GM06990 (cell line): ENCODE results near the gene CALCOCO1.

Experiments used
- DNase-seq: peaks from one replicate; pipeline ENCODE4 v3.0.0-alpha.2; 2011; ENCODE audit not compliant: insufficient read length; ENCODE audit errors: extremely low read depth
- H3K27me3 ChIP-seq: replicated peaks from 2 replicates; pipeline ENCODE4 v1.6.0; 2011; ENCODE audit warnings: low read length; ENCODE audit not compliant: control insufficient read depth, insufficient read depth
- H3K36me3 ChIP-seq: 2 replicates; pipeline ENCODE4 v1.5.1; 2011; ENCODE audit warnings: low read length; ENCODE audit not compliant: control insufficient read depth, insufficient read depth
- H3K4me3 ChIP-seq: replicated peaks from 2 replicates; pipeline ENCODE4 v1.5.1; 2011; ENCODE audit warnings: low read depth, mild to moderate bottlenecking, control low read depth, low read length
- TF ChIP-seq, protein P1 (sequence below): IDR thresholded peaks from 2 replicates; pipeline ENCODE4 v1.5.1; 2011; ENCODE audit warnings: low read length, control low read depth, mild to moderate bottlenecking, inconsistent platforms; ENCODE audit not compliant: insufficient read depth, poor library complexity, severe bottlenecking

Gene CALCOCO1

DNA sequence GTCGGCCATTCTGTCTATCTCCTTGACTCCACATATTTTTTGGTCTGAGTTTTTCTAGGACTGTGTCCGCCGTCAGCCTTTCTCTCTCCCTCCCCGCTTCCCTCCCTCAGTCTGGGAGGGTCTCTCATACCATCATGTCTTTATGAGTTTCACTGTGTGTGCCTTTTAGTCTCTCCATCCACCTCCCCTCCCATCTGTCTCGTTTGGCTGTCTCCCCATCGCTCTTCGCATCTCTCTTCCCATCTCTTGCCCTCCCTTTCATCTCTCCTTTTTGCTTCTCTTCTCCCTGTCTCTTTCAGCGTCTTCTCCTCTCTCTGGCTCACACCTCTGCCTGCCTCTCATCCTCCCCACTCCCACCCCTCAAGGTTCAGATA is 31.5 kb upstream of the CALCOCO1 start:
- no peak for DNase-seq
- Histone ChIP-seq H3K27me3 (peaks cover 2% of the 10 kb centered on the region), H3K36me3 (no peaks in the 10 kb centered on the region), H3K4me3 (no peak overlapping the region)
- TF ChIP-seq, protein P1, sequence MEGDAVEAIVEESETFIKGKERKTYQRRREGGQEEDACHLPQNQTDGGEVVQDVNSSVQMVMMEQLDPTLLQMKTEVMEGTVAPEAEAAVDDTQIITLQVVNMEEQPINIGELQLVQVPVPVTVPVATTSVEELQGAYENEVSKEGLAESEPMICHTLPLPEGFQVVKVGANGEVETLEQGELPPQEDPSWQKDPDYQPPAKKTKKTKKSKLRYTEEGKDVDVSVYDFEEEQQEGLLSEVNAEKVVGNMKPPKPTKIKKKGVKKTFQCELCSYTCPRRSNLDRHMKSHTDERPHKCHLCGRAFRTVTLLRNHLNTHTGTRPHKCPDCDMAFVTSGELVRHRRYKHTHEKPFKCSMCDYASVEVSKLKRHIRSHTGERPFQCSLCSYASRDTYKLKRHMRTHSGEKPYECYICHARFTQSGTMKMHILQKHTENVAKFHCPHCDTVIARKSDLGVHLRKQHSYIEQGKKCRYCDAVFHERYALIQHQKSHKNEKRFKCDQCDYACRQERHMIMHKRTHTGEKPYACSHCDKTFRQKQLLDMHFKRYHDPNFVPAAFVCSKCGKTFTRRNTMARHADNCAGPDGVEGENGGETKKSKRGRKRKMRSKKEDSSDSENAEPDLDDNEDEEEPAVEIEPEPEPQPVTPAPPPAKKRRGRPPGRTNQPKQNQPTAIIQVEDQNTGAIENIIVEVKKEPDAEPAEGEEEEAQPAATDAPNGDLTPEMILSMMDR: no peak

DNA sequence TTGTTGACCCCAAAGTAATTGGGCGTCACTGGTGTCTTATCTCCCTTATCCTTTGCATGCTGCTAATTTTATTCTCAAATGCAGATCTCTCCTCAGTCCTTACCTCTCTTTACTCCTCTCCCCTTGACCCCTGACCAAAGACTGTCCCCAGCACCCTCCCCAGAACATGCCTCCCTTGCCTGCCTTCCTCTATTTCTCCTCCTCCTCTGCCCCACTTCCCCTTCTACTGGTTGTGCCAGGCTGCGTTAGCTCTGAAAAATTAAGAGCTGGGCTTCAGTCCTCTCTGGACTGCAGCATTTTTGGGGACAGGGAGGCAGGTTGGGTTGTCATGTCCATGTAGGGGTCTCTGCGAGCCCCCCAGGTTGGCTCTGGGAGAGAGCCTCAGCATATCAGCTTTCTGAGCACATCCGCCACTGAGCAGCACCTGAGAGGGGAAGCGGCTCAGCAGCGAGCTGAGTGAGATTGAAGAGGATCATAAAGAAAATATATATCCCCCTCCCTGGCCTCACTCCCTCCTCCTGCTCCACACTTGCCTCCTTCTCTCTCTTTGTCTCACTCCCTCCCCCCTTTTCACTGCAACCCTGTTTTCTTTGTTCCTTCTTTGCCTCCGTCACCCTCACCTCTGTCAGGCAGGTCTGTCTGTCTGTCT is 31.0 kb upstream of the CALCOCO1 start:
- H3K36me3 ChIP-seq: no peaks in the 10 kb centered on the region
- no peak for DNase-seq
- H3K27me3 ChIP-seq: peaks cover 2% of the 10 kb centered on the region
- no peak overlapping the region for H3K4me3 ChIP-seq
- TF ChIP-seq, protein P1: no peak

DNA sequence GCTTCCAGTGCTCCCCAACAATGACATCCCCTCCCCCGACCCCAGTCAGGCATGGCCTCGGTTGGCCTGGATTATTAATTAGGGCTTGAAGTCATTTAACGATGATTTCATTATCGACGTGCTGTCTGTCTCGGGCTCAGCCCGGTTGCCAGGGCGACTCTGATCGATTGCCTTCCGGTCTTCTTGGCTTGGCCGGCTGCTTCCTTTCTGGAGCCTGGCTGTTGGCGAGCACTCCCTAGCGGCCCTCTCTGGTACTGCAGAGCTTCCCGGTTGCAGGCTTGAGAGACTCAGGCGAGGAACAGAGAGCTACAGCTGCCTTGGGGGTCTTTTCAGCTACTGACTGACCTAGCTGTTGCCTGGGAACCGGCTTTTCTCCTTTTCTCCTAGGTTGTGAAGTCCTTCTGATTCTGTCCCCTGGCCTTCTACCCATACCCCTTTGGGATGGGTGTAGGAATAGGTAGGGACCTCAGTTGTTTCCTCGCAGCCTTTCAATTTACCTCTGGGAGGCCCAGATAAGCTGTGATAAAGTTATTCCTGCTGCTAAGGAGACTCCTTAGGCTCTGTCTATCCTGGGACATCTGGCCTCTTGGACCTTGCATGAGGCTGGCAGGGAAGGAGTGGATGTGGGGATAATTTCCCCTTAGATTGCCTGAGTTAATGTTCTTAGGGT is 30.0 kb upstream of the CALCOCO1 start:
- TF ChIP-seq, protein P1: peak; percentile 97
- H3K36me3 ChIP-seq: no peaks in the 10 kb centered on the region
- peaks cover 2% of the 10 kb centered on the region for H3K27me3 ChIP-seq
- H3K4me3 ChIP-seq: peak overlapping the region; percentile 29
- peak; percentile 69 for DNase-seq

DNA sequence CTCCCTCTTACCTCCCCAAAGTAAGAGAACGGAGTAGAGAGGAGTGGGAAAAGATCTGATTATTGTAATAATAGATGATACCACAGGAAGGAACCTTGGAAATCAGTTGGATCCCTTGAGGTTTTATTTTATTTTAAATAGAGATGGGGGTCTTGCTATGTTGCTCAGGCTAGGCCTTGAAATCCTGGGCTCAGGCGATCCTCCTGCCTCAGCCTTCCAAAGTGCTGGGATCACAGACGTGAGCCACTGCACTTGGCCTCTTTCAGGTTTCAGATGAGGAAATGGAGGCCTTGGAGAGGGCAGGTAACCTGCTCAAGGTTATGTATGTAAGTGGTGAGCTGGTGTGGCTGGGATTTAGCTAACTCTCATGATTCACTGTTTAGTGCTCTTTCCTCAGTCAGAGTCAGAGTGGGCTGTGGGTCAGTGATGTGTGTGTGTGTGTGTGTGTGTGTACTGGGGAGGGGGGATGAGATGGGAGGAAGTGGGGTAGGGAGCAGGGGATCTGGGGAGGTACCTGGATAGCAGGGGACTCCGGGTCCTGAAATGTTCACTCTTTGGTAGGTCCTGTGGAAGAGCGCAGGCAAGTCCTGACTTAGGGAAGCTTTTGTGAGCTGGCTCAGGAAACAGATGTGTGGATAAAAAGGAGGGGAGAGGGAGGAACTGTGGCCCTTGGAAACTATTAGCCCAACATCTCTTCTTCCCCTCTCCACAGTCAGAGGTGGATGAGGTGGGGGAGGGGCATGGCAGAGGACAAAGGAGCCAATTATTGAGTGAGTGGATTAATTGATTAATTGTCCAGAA is 29.2 kb upstream of the CALCOCO1 start:
- Histone ChIP-seq H3K36me3 (no peaks in the 10 kb centered on the region), H3K4me3 (peak overlapping the region; percentile 29), H3K27me3 (peaks cover 2% of the 10 kb centered on the region)
- no peak for DNase-seq
- TF ChIP-seq, protein P1: no peak

DNA sequence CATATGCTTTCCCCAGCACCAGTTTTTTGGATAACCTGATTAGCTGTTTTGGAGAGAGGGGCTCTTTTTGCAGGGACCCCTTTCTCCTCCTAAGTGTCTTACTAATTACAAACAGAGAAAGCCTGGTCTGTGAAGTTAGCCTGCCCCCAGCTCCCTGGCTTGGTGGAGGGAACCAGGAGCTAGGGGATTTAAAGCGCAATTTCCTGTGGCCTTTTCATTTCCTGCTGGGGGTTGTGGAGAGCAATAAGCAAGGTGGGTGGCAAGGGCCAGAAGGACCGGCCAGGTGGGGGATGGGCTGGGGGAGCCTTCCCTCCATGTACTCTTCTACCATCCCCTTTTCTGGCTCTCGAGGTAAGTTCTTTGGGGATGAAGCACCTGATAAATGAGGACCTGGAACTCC is 28.6 kb upstream of the CALCOCO1 start:
- H3K4me3 ChIP-seq: no peak overlapping the region
- peaks cover 2% of the 10 kb centered on the region for H3K27me3 ChIP-seq
- H3K36me3 ChIP-seq: no peaks in the 10 kb centered on the region
- TF ChIP-seq, protein P1: no peak
- no peak for DNase-seq
